Lower leg skin (tissue), 3 donors: ENCODE measurements around the gene LLGL1.

ENCODE experiments used
- CTCF ChIP-seq, 3 donors: fragments of 450-650 bp; IDR thresholded peaks; one replicate each; pipeline ENCODE4 v1.5.1; 2016; ENCODE audit warnings: antibody characterized with exemption in 3 of 3, mild to moderate bottlenecking in 3 of 3, moderate library complexity in 2 of 3
- POLR2A ChIP-seq, 2 donors: fragments of 450-650 bp; IDR thresholded peaks; one replicate each; pipeline ENCODE4 v1.6.1; 2016 to 2017; ENCODE audit warnings: antibody characterized with exemption in 2 of 2, mild to moderate bottlenecking in 1 of 2, moderate library complexity in 1 of 2

GRCh38 chr17:18261146-18261515 lies 35.7 kb downstream of the LLGL1 start:
- TF ChIP-seq CTCF (IDR thresholded peaks at IDR 0.05) = no peak
- no peak for TF ChIP-seq POLR2A (IDR thresholded peaks at IDR 0.05)
